HG03175 (cell line): ENCODE measurements around the gene EIF4G3.

Experiments used
- ATAC-seq: cut with Tn5 transposase; IDR thresholded peaks from one replicate; pipeline ENCODE4 v1.9.1; 2021; ENCODE audit warnings: mild to moderate bottlenecking, moderate library complexity; ENCODE audit not compliant: unreplicated experiment

EIF4G3 gene

DNA sequence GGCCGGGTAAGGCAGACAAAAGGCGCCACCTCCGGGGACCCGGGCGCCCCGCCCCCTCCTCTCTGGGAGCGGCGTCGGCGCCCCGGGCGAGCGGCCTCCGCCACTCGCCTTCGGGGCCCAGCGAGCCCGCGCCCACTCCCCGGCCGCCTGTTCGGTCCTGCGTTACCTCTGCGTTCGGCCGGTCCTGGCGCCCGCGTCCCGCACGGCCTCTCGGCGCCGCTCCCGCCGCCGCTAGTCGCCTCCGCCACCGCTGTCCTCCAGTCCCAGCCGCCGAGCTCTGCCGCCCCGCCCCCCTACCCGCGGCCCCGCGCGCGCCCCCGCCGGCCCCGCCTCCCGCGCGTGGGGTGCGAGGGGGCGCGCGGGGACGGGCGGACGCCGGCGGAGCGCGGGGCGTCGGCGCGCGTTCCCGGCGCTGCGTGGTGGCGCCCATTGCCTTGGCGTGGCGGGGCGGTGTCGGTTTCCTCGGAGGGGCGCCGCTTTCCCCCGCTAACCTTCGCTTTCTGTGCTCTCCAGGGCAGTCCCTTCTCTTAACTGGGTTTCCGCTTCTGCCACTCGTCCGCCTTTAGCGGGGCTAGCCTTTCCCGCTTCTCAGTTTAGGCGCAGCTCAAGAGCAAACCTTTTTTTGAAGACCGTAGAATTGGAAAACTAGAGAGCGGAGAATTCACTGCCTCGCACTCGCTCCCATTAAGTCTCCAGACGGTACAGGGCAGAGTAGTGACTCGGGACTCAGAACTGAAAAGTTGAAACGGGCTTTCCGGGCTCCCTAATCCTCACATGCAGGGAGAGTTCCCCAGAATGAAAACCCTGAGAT lies 389.5 kb downstream of the EIF4G3 start, which contains the start of gene HP1BP3:
Gene HP1BP3 (minus strand): TSS at position 279 of the 811 bp plus-strand sequence. CDS start 6,867 bp downstream, outside the sequence.
- peak; percentile 49 for ATAC-seq

DNA sequence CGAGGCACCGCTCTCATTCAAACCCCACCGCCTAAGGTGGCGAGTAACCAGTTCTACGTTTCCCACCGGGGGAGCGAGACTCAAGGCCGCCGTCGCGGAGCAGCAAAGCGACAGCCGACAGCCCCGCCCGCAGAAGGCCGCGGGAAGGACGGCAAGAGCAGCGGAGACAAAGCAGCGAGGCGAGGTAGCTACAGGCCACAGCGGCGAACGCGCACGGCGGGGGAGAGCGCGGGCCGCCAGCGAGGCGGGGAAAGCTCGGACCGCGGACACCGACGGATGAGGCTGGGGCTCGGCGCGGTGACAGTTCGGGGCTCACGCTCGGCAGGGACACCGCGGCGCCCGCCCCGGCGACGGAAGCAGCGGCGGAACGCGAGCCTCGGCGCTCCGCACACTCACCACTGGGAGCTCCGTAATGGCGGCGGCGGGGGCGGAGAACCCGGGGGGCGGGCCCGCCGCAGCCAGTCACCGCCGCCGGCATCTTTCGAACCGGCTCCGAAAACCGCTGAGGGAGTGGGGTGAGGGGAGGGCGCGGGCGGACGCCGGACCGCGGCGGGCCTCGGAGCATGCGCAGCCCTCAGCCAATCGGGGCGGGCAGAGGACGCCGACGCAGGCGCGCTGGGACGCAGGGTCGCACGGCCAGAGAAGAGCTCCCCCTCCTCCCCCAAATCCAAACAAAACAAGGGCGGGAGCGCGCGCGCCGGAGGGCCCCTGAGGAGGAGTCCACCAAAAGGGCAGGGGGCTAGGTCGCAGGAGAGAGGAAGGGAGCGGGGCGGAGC lies 390.3 kb downstream of the EIF4G3 start:
- peak; percentile 77 for ATAC-seq

DNA sequence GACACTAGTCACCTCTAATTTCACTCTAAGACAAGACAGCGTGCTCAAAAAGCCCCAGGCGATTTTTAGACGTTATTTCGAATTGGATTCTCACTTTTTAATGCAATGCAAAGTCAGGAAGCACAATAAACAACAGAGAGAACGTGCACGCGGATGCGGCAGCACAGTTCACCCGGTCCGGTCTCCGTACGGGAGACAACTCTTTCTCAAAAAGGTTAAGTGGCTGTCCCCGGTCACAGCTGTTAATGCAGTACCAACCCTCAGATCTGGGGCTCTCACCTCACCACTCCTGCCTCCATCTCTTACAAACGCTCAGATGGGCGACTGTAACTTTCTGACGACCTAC lies 390.8 kb downstream of the EIF4G3 start:
- ATAC-seq = peak; percentile 8

DNA sequence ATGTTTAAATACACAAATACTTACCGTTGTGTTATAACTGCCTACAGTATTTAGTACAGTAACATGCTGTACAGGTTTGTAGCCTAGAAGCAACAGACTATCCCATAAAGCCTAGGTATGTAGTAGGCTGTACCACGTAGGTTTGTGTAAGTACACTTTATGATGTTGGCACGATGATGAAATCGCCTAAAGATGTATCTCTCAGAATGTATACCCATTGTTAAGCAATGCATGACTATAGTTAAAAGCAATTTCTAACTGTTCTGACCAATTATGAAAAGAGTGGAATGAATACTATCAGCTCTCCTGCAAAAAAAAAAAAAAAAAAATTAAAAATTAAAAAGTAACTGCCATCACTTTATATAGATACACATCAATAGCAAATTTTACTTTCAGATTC lies 401.0 kb downstream of the EIF4G3 start:
- ATAC-seq = no peak

DNA sequence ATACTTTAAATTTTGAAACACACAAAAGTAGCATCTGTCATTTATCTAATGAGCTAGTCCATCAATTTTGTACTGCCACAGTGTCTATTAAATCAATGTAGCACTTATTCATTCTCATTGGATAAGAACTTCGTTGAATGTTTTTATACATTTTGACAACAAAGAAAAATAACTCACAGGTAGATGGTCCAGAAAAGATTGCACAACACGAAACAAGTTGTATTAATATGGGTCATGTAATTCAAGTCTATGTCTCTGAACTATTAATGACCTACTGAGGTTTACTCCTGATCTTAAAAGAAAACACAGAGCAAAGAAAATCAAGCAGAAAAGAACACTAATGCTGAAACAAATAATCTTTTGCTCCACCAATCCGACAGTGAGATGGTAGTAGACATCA lies 404.9 kb downstream of the EIF4G3 start:
- no peak for ATAC-seq

DNA sequence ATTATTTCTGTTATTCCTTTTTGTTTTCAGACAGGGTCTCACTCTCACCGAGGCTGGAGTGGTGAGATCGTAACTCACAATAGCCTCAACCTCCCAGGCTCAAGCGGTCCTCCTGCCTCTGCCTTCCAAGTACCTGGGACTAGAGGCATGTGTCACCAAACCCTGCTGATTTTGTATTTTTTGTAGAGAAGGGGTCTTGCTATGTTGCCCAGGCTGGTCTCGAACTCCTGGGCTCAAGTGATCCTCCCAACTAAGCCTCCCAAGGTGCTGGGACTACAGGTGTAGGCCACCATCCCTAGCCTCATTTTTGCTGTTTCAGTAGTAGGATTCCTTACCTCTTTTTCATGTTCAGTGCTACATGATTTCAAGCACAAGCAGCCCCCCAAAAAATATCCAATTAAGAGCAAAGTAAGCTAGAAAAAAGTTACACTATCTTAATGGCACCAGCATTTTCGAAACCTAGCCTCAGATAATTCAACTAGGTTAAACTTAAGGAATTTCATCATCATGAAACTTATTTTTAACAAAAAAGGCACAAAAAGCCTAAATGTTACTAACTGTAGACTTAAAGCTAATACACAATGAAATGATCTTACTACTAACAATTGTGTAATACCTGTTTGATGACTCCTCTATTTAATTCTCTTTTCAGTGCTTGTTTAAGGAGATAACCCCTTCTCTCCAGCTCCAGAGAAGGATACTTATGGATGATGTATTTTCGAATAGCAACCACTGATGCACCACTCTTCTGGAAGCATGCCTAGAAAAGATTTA lies 406.2 kb downstream of the EIF4G3 start:
- no peak for ATAC-seq

DNA sequence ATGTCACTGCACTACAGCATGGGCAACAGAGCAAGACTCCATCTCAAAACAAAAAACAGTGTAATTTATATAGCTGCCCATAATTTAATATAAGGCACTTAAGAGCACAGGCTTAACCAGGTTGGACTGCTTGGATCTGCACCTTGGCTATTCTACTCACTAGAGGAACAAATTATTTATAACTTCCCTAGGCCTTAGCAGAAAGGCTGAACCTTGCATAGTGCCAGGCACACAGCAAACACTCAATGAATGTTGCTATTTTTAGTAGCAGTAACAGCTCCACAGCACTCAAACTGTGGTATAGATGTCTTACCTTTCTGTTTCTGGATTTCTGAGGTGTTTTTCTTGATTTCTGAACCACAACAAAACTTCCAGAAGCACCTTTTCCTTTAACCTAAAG lies 409.4 kb downstream of the EIF4G3 start:
- no peak for ATAC-seq

DNA sequence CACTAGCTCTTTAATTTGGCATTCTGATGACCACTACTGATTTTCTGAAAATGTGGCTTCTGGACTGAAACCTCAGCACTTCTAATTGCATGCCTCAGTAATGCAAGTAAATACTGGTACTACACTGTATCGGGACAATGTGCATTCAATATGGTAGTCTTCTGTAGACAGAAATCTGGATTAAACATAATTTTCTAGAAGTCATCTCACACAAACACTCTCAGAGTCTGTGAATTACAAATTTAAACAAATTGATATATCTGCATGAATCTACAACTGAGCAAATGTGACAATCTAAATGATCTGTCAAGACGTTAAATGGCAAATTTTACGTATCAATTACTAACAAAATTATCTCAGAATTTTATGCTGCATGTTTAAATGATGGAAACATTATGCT lies 413.3 kb downstream of the EIF4G3 start:
- no peak for ATAC-seq

DNA sequence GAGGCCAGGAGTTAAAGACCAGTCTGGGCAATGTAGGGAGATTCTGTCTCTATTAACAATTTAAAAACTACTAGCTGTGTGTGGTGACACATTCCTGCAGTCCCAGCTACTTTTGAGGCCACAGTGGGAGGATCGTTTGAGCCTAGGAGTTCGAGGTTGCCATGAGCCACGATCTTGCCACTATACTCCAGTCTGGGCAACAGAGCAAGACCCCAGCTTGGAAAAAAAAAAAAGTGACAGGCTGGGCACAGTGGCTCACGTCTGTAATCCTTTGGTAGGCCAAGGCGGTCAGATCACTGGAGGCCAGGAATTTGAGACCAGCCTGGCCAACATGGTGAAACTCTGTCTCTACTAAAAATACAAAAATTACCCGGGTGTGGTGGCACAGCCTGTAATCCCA lies 416.4 kb downstream of the EIF4G3 start:
- no peak for ATAC-seq
